Measurements from ENCODE around the gene PPARD. TPM values are rescaled to one million over a fixed set of nuclear protein-coding genes. Genes with fewer than 3 reads are reported as not detected.
"Not testable (repeated sequence)": the region's sequence is repeated elsewhere in the genome, so short reads cannot be mapped to it uniquely, and the experiment has no call there.

Gene PPARD
- total RNA-seq, 4 donors from 2014 or later: 17.3 to 40.3 (median 35.9) TPM

- H3K9me3 ChIP-seq; H3K4me3 ChIP-seq (replicated peaks in 1 of 3); H3K27me3 ChIP-seq; intact Hi-C loops (cut with DNase I); H3K4me1 ChIP-seq; H3K27ac ChIP-seq; H3K36me3 ChIP-seq: not testable (repeated sequence)
- 75 to 76% methylated on average over 8 to 9 of the region's 9 CpGs for WGBS, 2 donors
- peak; percentile 81 to 87 for DNase-seq
- TF ChIP-seq, protein P1, sequence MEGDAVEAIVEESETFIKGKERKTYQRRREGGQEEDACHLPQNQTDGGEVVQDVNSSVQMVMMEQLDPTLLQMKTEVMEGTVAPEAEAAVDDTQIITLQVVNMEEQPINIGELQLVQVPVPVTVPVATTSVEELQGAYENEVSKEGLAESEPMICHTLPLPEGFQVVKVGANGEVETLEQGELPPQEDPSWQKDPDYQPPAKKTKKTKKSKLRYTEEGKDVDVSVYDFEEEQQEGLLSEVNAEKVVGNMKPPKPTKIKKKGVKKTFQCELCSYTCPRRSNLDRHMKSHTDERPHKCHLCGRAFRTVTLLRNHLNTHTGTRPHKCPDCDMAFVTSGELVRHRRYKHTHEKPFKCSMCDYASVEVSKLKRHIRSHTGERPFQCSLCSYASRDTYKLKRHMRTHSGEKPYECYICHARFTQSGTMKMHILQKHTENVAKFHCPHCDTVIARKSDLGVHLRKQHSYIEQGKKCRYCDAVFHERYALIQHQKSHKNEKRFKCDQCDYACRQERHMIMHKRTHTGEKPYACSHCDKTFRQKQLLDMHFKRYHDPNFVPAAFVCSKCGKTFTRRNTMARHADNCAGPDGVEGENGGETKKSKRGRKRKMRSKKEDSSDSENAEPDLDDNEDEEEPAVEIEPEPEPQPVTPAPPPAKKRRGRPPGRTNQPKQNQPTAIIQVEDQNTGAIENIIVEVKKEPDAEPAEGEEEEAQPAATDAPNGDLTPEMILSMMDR (IDR thresholded peaks at IDR 0.05): peak in 3 of 6 experiments; percentile 10 to 21 (median 18)
Measured at GRCh38 chr6:35332074-35332887, 10.1 kb upstream of the PPARD start.

GRCh38 chr6:35341557-35341956, 801 bp upstream of the PPARD start:
- H3K4me1 ChIP-seq: peaks cover 30 to 35% of the 10 kb centered on the region in 2 donors
- H3K36me3 ChIP-seq: no peaks in the 10 kb centered on the region
- DNase-seq: peak; percentile 51 to 58
- WGBS, 2 donors: 58 to 67% methylated on average over 13 of the region's 13 CpGs
- TF ChIP-seq POLR2A (IDR thresholded peaks at IDR 0.05): no peak
- TF ChIP-seq, protein P1 (IDR thresholded peaks at IDR 0.05): no peak
- H3K4me3 ChIP-seq (replicated peaks in 1 of 3): no peak overlapping the region
- H3K27me3 ChIP-seq: no peaks in the 10 kb centered on the region
- peak overlapping the region in 1 of 3 donors; percentile 35 for H3K27ac ChIP-seq
- intact Hi-C loops (cut with DNase I): loop anchor here (5.0 kb wide), 1 partner anchor 71 kb away; no protein-coding TSS in a partner anchor
- H3K9me3 ChIP-seq: no peaks in the 10 kb centered on the region

DNA sequence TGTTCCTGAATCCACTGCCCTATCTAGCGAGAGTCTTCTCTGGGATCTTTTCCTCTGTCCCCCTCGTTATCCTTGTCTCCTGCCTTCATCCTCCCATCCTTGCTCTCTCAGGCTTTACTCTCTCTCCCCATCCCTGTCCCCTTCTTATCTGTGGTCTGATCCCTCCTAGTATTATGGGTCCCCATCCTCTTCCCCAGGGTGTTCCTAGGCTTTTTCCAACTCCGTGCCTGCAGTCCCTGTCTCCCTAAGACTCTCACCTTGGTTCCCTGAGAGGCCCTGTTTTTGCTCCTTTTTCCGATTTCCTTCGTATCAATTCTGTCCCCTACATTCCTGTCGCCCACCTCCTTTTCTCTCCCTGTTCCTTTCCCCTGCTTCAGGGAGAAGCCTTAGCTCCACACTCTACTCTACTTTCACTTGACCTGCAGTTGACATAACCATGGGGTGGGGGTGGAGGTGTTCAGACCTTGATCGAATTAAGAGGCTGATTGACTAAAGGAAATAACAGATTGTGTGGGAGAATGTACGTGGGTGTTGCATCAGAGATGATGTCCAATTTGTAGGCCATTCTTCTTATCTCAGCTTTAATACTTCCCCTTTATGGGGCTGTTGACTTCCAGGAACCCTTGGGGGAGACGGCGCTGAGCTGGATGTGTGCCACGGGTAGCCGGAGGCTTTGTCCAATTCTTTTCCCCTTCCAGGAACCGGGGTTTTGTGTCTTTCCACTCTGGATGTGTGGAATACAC, 905 bp downstream of the PPARD start:
- H3K27ac ChIP-seq: peak overlapping the region; percentile 92 to 96 (median 95)
- intact Hi-C loops (cut with DNase I): loop anchor here (2.0 to 5.0 kb wide), 2 partner anchors 69 to 108 kb away; no protein-coding TSS in a partner anchor
- no peaks in the 10 kb centered on the region for H3K9me3 ChIP-seq
- H3K4me3 ChIP-seq (replicated peaks in 1 of 3): peak overlapping the region; percentile 78 to 95 (median 87)
- 7 to 8% methylated on average over 13 of the region's 13 CpGs for WGBS, 2 donors
- TF ChIP-seq, protein P1 (IDR thresholded peaks at IDR 0.05): no peak
- peak in 1 of 2 donors; percentile 16 for TF ChIP-seq POLR2A (IDR thresholded peaks at IDR 0.05)
- peaks cover 0 to 4% of the 10 kb centered on the region in 2 donors for H3K36me3 ChIP-seq
- peaks cover 35 to 41% of the 10 kb centered on the region in 2 donors for H3K4me1 ChIP-seq
- DNase-seq: peak; percentile 36 to 50
- H3K27me3 ChIP-seq: no peaks in the 10 kb centered on the region

- no peak for TF ChIP-seq POLR2A (IDR thresholded peaks at IDR 0.05)
- TF ChIP-seq, protein P1 (IDR thresholded peaks at IDR 0.05): no peak
- Histone ChIP-seq H3K27me3 (no peaks in the 10 kb centered on the region), H3K4me1 (peaks cover 35 to 41% of the 10 kb centered on the region in 2 donors), H3K4me3 (replicated peaks in 1 of 3) (peak overlapping the region in 2 of 3 donors; percentile 1 to 95), H3K27ac (peak overlapping the region; percentile 46 to 96 (median 95)), H3K9me3 (no peaks in the 10 kb centered on the region), H3K36me3 (peaks cover 0 to 8% of the 10 kb centered on the region in 2 donors)
- no peak for DNase-seq
- intact Hi-C loops (cut with DNase I): loop anchor here (2.0 to 5.0 kb wide), 2 partner anchors 68 to 107 kb away; no protein-coding TSS in a partner anchor
- WGBS, 2 donors: 53 to 55% methylated on average over 6 of the region's 6 CpGs
Measured at GRCh38 chr6:35343835-35344550, 1.6 kb downstream of the PPARD start.

All from thyroid gland (tissue), 4 donors.